ENCODE measurements around the gene PDE1A. TPM values are rescaled to one million over a fixed set of nuclear protein-coding genes. Genes with fewer than 3 reads are reported as not detected.

PDE1A gene
- polyA plus RNA-seq, 1 of the 3 experiments (the other 2 are of a cell fraction): 0.08 TPM

GRCh38 chr2:182435754-182436153, 8.9 kb upstream of the PDE1A start (continued):
- no peak for TF ChIP-seq REST (IDR thresholded peaks at IDR 0.05; ENCODE audit: low read depth, low read length)
- TF ChIP-seq TEAD4 (IDR thresholded peaks at IDR 0.05; ENCODE audit: borderline replicate concordance, insufficient read depth): no peak
- TF ChIP-seq GABPA (IDR thresholded peaks at IDR 0.05; ENCODE audit: low read depth): no peak
- no peak for TF ChIP-seq YY1 (IDR thresholded peaks at IDR 0.05; ENCODE audit: low read depth)
- no peak for TF ChIP-seq IRF3 (IDR thresholded peaks at IDR 0.05; ENCODE audit: low read depth, low read length)
- no peak for TF ChIP-seq MEF2A (IDR thresholded peaks at IDR 0.05; ENCODE audit: borderline replicate concordance, low read depth)
- no peak for TF ChIP-seq MAX (IDR thresholded peaks at IDR 0.05; ENCODE audit: low read depth)
- no peak for TF ChIP-seq USF2 (IDR thresholded peaks at IDR 0.05; ENCODE audit: borderline replicate concordance, low read depth, low read length)
- TF ChIP-seq USF1 (IDR thresholded peaks at IDR 0.05; ENCODE audit: borderline replicate concordance, low read depth): no peak
- no peak for TF ChIP-seq RAD21 (IDR thresholded peaks at IDR 0.05; ENCODE audit: low read length)

GRCh38 chr2:182432051-182432450, 5.2 kb upstream of the PDE1A start:
- no peak overlapping the region for H3K9ac ChIP-seq
- H3K4me3 ChIP-seq (ENCODE audit: low read depth in 2 of 2, low read length in 1 of 2): no peak overlapping the region
- H3F3A ChIP-seq (replicated peaks; ENCODE audit: insufficient read depth): peaks cover 4% of the 10 kb centered on the region
- H2AFZ ChIP-seq (ENCODE audit: low read depth): no peak overlapping the region
- WGBS (ENCODE audit: low lambda C conversion rate): 100% methylated on average over 1 of the region's 1 CpG
- H3K4me2 ChIP-seq: no peak overlapping the region
- H4K20me1 ChIP-seq (ENCODE audit: insufficient read depth): no peaks in the 10 kb centered on the region
- no peaks in the 10 kb centered on the region for H3K27me3 ChIP-seq (ENCODE audit: insufficient read depth)
- ChIA-PET CTCF (no interaction called here), POLR2A (no interaction called here)
- H3K9me2 ChIP-seq: no peaks in the 10 kb centered on the region
- H3K27ac ChIP-seq (ENCODE audit: low read depth in 2 of 2, low read length in 1 of 2): no peak overlapping the region
- H3K4me1 ChIP-seq (ENCODE audit: control insufficient read depth in 1 of 2, insufficient read depth in 2 of 2, low read depth in 1 of 2, low read length in 1 of 2): peaks cover 0 to 14% of the 10 kb centered on the region in 2 experiments; a peak in 2 of 4 replicates
- H3K79me2 ChIP-seq (ENCODE audit: insufficient read depth): no peaks in the 10 kb centered on the region
- no peak for DNase-seq
- H3K9me3 ChIP-seq: no peaks in the 10 kb centered on the region
- H3K36me3 ChIP-seq (replicated peaks in 1 of 2; ENCODE audit: control insufficient read depth in 1 of 2, insufficient read depth in 2 of 2, low read length in 1 of 2): no peaks in the 10 kb centered on the region
- TF ChIP-seq ELF1 (IDR thresholded peaks at IDR 0.05) (no peak), RAD21 (IDR thresholded peaks at IDR 0.05; ENCODE audit: low read length) (no peak), PBX3 (IDR thresholded peaks at IDR 0.05) (no peak), RCOR1 (IDR thresholded peaks at IDR 0.05; ENCODE audit: low read length) (no peak), MXI1 (IDR thresholded peaks at IDR 0.05; ENCODE audit: low read depth, low read length) (no peak), EP300 (IDR thresholded peaks at IDR 0.05; ENCODE audit: borderline replicate concordance in 1 of 2, low read depth in 1 of 2, low read length in 1 of 2) (no peak), RFX5 (IDR thresholded peaks at IDR 0.05; ENCODE audit: low read length) (no peak), CHD2 (IDR thresholded peaks at IDR 0.05; ENCODE audit: low read length, partially characterized antibody) (no peak), FOSL2 (IDR thresholded peaks at IDR 0.05; ENCODE audit: borderline replicate concordance, low read depth) (no peak), RXRA (IDR thresholded peaks at IDR 0.05; ENCODE audit: borderline replicate concordance, low read depth) (no peak), USF1 (IDR thresholded peaks at IDR 0.05; ENCODE audit: borderline replicate concordance, low read depth) (no peak), NRF1 (IDR thresholded peaks at IDR 0.05; ENCODE audit: low read depth, low read length) (no peak), YY1 (IDR thresholded peaks at IDR 0.05; ENCODE audit: low read depth) (no peak), MAX (IDR thresholded peaks at IDR 0.05; ENCODE audit: low read depth) (no peak), TCF12 (IDR thresholded peaks at IDR 0.05) (no peak), IRF3 (IDR thresholded peaks at IDR 0.05; ENCODE audit: low read depth, low read length) (no peak)

Data from SK-N-SH (cell line).